HEK293 (cell line): ENCODE measurements around the gene NCOA7.
A peak's percentile ranks its signal among the peaks of the same experiment; 100 is the strongest.

Source experiments
- CTCF ChIA-PET: fragments of 350-600 bp; formaldehyde crosslinking; extraction: SDS; loops from one replicate; lab custom pipeline; 2021; ENCODE audit warnings: antibody characterized with exemption; lab: Yijun Ruan, JAX
- POLR2A ChIA-PET: fragments of 300-600 bp; formaldehyde crosslinking; extraction: SDS; loops from one replicate; lab custom pipeline; 2020; ENCODE audit warnings: antibody characterized with exemption, inconsistent platforms; lab: Yijun Ruan, JAX
- H3K27ac ChIP-seq: fragments of 200-500 bp; sonication (Bioruptor generic); 2 replicates; pipeline ENCODE4 v1.5.1; 2014; ENCODE audit warnings: low read depth, low read length, control low read depth, inconsistent platforms; ENCODE audit errors: extremely low read depth
- H3K36me3 ChIP-seq, 2 experiments: fragments of 200-500 bp in 1 of 2; sonication (Bioruptor generic) in 1 of 2; 1 replicate in 1 of 2; 2 replicates in 1 of 2; pipeline ENCODE4 v1.5.1; 2014 to 2017; ENCODE audit warnings: inconsistent platforms in 2 of 2, low read length in 2 of 2; ENCODE audit not compliant: control insufficient read depth in 2 of 2, insufficient read depth in 1 of 2
- H3K4me1 ChIP-seq: fragments of 200-500 bp; sonication (Bioruptor generic); 2 replicates; pipeline ENCODE4 v1.5.1; 2014; ENCODE audit warnings: mild to moderate bottlenecking, low read length, inconsistent platforms; ENCODE audit not compliant: control insufficient read depth, insufficient read depth
- H3K4me3 ChIP-seq: 2 replicates; pipeline ENCODE4 v1.5.1; 2011; ENCODE audit warnings: low read depth, mild to moderate bottlenecking, control low read depth, low read length, moderate library complexity
- H3K9me3 ChIP-seq: fragments of 200-500 bp; sonication (Bioruptor generic); 2 replicates; pipeline ENCODE4 v1.5.1; 2014; ENCODE audit warnings: low read depth, low read length, inconsistent platforms; ENCODE audit not compliant: control insufficient read depth, insufficient read depth
- GLI2 ChIP-seq: fragments of 450-650 bp; formaldehyde crosslinking; IDR thresholded peaks from 2 replicates; pipeline ENCODE4; 2017; ENCODE audit warnings: missing biosample characterization, missing genetic modification characterization, low read depth, borderline replicate concordance
- REPIN1 ChIP-seq: fragments of 450-650 bp; formaldehyde crosslinking; IDR thresholded peaks from 2 replicates; pipeline ENCODE4 v1.5.1; 2017; ENCODE audit warnings: missing biosample characterization, missing genetic modification characterization, low read depth
- WT1 ChIP-seq: fragments of 450-650 bp; formaldehyde crosslinking; IDR thresholded peaks from 2 replicates; pipeline ENCODE4 v1.5.1; 2016; ENCODE audit warnings: missing biosample characterization, missing genetic modification characterization
- ZBTB21 ChIP-seq: fragments of 450-650 bp; formaldehyde crosslinking; IDR thresholded peaks from 2 replicates; pipeline ENCODE4 v1.5.1; 2017; ENCODE audit warnings: missing biosample characterization, missing genetic modification characterization
- ZNF335 ChIP-seq: fragments of 450-650 bp; formaldehyde crosslinking; conservative IDR thresholded peaks from 2 replicates; pipeline ENCODE4 v1.5.1; 2016; ENCODE audit warnings: missing biosample characterization, missing genetic modification characterization
- ZNF394 ChIP-seq: fragments of 450-650 bp; formaldehyde crosslinking; IDR thresholded peaks from 2 replicates; pipeline ENCODE4 v1.5.1; 2016; ENCODE audit warnings: missing biosample characterization, missing genetic modification characterization, mild to moderate bottlenecking, moderate library complexity, borderline replicate concordance
- ZNF561 ChIP-seq: fragments of 450-650 bp; IDR thresholded peaks from 2 replicates; pipeline ENCODE4 v1.5.1; 2018; ENCODE audit warnings: missing biosample characterization, missing genetic modification characterization, borderline replicate concordance
- ZNF660 ChIP-seq: fragments of 450-650 bp; IDR thresholded peaks from 2 replicates; pipeline ENCODE4 v1.5.1; 2018; ENCODE audit warnings: missing biosample characterization, mild to moderate bottlenecking, missing genetic modification characterization
- ZNF768 ChIP-seq: fragments of 450-650 bp; formaldehyde crosslinking; IDR thresholded peaks from 2 replicates; pipeline ENCODE4 v1.5.1; 2018; ENCODE audit warnings: missing biosample characterization, mild to moderate bottlenecking, missing genetic modification characterization
- ZNF792 ChIP-seq: fragments of 450-650 bp; formaldehyde crosslinking; IDR thresholded peaks from 2 replicates; pipeline ENCODE4 v1.5.1; 2016; ENCODE audit warnings: missing biosample characterization, missing genetic modification characterization
- TF ChIP-seq, protein P1 (sequence below): fragments of 450-650 bp; formaldehyde crosslinking; IDR thresholded peaks from 2 replicates; pipeline ENCODE4 v1.5.1; 2016; ENCODE audit warnings: missing biosample characterization, missing genetic modification characterization
- TF ChIP-seq, protein P2 (sequence below): fragments of 450-650 bp; formaldehyde crosslinking; IDR thresholded peaks from 2 replicates; pipeline ENCODE4 v1.5.1; 2017; ENCODE audit warnings: missing biosample characterization, missing genetic modification characterization
- TF ChIP-seq, protein P3 (sequence below): fragments of 450-650 bp; IDR thresholded peaks from 2 replicates; pipeline ENCODE4 v1.5.1; 2018; ENCODE audit warnings: missing biosample characterization, mild to moderate bottlenecking, missing genetic modification characterization

The NCOA7 gene

DNA sequence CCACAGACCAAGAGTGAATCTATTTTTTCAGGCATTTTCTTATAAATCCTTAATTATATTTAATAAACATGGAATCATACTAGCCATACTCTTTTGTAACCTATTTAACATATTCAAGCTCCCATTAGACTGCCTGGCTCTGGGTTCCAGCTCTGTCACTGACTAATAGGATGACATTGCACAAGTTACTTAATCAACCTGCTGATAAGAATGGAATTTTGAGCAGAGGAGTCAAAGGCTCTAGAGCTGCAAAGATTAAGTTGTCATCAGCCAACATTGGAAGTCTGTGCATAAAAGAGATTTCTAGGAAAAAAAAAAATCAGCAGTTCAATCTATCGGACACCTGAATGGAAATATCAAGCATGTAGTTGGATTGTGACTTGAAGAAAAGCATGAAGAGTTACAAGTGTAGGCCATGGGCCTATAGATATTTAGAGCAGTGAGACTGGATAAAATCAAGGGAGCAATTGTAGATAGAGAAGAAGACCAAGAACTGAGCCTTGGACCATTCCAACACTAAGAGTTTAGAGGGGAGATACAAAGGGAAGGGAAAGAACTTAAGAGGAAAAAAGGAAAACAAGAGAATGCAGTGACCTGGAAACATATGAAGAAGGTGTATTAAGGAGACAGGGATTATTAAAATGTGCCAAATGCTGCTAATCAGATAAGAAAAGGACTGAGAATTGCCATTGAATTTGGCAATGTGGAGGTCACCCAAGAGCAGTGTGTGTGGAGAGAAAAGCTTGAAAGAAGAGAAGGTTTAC is 154.8 kb downstream of the NCOA7 start:
- no peak overlapping the region for H3K4me3 ChIP-seq
- POLR2A ChIA-PET: interaction anchor here (0.7 to 4.2 kb wide), 6 partner anchors 8 to 583 kb away, joined by 3 to 36 read pairs (median 4); partner anchors contain the start of genes HINT3 and NCOA7
- TF ChIP-seq, protein P1, sequence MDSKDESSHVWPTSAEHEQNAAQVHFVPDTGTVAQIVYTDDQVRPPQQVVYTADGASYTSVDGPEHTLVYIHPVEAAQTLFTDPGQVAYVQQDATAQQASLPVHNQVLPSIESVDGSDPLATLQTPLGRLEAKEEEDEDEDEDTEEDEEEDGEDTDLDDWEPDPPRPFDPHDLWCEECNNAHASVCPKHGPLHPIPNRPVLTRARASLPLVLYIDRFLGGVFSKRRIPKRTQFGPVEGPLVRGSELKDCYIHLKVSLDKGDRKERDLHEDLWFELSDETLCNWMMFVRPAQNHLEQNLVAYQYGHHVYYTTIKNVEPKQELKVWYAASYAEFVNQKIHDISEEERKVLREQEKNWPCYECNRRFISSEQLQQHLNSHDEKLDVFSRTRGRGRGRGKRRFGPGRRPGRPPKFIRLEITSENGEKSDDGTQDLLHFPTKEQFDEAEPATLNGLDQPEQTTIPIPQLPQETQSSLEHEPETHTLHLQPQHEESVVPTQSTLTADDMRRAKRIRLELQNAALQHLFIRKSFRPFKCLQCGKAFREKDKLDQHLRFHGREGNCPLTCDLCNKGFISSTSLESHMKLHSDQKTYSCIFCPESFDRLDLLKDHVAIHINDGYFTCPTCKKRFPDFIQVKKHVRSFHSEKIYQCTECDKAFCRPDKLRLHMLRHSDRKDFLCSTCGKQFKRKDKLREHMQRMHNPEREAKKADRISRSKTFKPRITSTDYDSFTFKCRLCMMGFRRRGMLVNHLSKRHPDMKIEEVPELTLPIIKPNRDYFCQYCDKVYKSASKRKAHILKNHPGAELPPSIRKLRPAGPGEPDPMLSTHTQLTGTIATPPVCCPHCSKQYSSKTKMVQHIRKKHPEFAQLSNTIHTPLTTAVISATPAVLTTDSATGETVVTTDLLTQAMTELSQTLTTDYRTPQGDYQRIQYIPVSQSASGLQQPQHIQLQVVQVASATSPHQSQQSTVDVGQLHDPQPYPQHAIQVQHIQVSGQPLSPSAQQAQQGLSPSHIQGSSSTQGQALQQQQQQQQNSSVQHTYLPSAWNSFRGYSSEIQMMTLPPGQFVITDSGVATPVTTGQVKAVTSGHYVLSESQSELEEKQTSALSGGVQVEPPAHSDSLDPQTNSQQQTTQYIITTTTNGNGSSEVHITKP (tag by site-specific recombination): peak; percentile 99
- TF ChIP-seq, protein P2, sequence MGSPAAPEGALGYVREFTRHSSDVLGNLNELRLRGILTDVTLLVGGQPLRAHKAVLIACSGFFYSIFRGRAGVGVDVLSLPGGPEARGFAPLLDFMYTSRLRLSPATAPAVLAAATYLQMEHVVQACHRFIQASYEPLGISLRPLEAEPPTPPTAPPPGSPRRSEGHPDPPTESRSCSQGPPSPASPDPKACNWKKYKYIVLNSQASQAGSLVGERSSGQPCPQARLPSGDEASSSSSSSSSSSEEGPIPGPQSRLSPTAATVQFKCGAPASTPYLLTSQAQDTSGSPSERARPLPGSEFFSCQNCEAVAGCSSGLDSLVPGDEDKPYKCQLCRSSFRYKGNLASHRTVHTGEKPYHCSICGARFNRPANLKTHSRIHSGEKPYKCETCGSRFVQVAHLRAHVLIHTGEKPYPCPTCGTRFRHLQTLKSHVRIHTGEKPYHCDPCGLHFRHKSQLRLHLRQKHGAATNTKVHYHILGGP (tag by site-specific recombination): peak; percentile 47
- TF ChIP-seq GLI2 (tag by site-specific recombination): no peak
- TF ChIP-seq ZNF394 (tag by site-specific recombination): no peak
- no peak for TF ChIP-seq WT1 (tag by site-specific recombination)
- TF ChIP-seq ZNF792: no peak
- peak; percentile 61; the same call in 1 of the 2 replicates for TF ChIP-seq ZNF660 (tag by site-specific recombination)
- TF ChIP-seq ZNF561 (tag by site-specific recombination): no peak
- no peak for TF ChIP-seq ZBTB21 (tag by site-specific recombination)
- TF ChIP-seq ZNF335 (tag by site-specific recombination): peak; percentile 95
- no peak for TF ChIP-seq REPIN1
- TF ChIP-seq, protein P3, sequence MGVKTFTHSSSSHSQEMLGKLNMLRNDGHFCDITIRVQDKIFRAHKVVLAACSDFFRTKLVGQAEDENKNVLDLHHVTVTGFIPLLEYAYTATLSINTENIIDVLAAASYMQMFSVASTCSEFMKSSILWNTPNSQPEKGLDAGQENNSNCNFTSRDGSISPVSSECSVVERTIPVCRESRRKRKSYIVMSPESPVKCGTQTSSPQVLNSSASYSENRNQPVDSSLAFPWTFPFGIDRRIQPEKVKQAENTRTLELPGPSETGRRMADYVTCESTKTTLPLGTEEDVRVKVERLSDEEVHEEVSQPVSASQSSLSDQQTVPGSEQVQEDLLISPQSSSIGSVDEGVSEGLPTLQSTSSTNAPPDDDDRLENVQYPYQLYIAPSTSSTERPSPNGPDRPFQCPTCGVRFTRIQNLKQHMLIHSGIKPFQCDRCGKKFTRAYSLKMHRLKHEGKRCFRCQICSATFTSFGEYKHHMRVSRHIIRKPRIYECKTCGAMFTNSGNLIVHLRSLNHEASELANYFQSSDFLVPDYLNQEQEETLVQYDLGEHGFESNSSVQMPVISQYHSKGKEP (tag by site-specific recombination): no peak
- TF ChIP-seq, all 188 proteins: peak for 4
- Histone ChIP-seq H3K36me3 (no peaks in the 10 kb centered on the region), H3K9me3 (no peaks in the 10 kb centered on the region), H3K27ac (peak overlapping the region; percentile 51; the same call in 1 of the 2 replicates), H3K4me1 (peaks cover 10% of the 10 kb centered on the region)
- CTCF ChIA-PET: interaction anchor here (0.6 to 6.7 kb wide), 11 partner anchors 11 to 459 kb away, joined by 3 to 54 read pairs (median 4); partner anchors contain the start of genes HINT3 and NCOA7

DNA sequence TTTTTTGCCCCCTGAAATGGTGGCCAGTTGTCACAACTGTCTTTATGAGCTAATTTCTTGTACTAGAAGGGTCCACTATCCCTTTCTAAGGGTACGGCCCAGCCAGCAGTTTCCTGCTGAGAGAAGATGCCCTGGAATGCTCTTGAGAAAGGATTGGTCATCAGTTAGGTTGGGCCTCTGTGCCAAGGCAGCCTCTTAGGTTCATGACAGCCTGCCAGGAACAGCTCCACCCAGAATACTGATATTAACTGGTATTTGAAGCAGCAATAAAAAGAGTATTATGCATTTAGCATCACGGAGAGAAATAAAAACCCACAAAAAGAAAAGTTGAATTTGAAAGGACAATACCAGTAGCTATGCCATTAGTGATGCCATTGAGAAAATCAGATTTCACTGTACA is 156.9 kb downstream of the NCOA7 start:
- no peaks in the 10 kb centered on the region for H3K9me3 ChIP-seq
- H3K4me1 ChIP-seq: peaks cover 10% of the 10 kb centered on the region
- CTCF ChIA-PET: interaction anchor here (0.5 to 3.7 kb wide), 10 partner anchors 9 to 634 kb away, joined by 3 to 54 read pairs (median 4); partner anchors contain the start of gene HINT3
- H3K36me3 ChIP-seq: no peaks in the 10 kb centered on the region
- TF ChIP-seq ZNF768 (tag by site-specific recombination): no peak
- TF ChIP-seq, all 188 proteins: peak for 0
- Histone ChIP-seq H3K4me3 (no peak overlapping the region), H3K27ac (no peak overlapping the region)
- POLR2A ChIA-PET: interaction anchor here (4.2 kb wide), 1 partner anchor 9 kb away, joined by 36 read pairs; the partner anchor contains the start of gene HINT3
